PC-3 (cell line): ENCODE data around the gene SESTD1. TPM values are rescaled to one million over a fixed set of nuclear protein-coding genes. Genes with fewer than 3 reads are reported as not detected.
A peak's percentile ranks its signal among the peaks of the same experiment; 100 is the strongest.

ENCODE experiments used
- ATAC-seq: fragments of 200-7000 bp; cut with Tn5 transposase; 2 replicates; pipeline ENCODE4 v1.9.1; 2020; ENCODE audit warnings: mild to moderate bottlenecking, moderate library complexity
- BruUV-seq: library from RNA; stranded (reverse); fragments of 400-500 nt; replicated peaks from 2 replicates; lab custom pipeline; 2021; lab: Mats Ljungman, UMichigan
- CTCF ChIA-PET: fragments of 300-600 bp; sonication (Branson Sonifier 250); formaldehyde crosslinking; loops from one replicate; lab custom pipeline; 2022; ENCODE audit warnings: antibody characterized with exemption; lab: Charles Lee
- POLR2A ChIA-PET: fragments of 300-600 bp; sonication (Branson Sonifier 250); formaldehyde crosslinking; loops from one replicate; lab custom pipeline; 2022; ENCODE audit warnings: antibody characterized with exemption; ENCODE audit not compliant: unreplicated experiment; lab: Charles Lee
- DNase-seq: peaks from one replicate; pipeline ENCODE4 v3.0.0-alpha.2; 2015
- H2AFZ ChIP-seq: fragments of 300-600 bp; sonication (generic); 2 replicates; pipeline ENCODE4 v1.6.0; 2016; ENCODE audit warnings: antibody characterized with exemption, low read length
- H3F3A ChIP-seq: fragments of 300-600 bp; sonication (generic); one replicate; pipeline ENCODE4 v1.6.0; 2017; ENCODE audit warnings: antibody characterized with exemption, low read length, control low read depth, mild to moderate bottlenecking; ENCODE audit not compliant: unreplicated experiment
- H3K27ac ChIP-seq: fragments of 300-600 bp; sonication (generic); 2 replicates; pipeline ENCODE4 v1.5.1; 2016; ENCODE audit warnings: mild to moderate bottlenecking, low read length
- H3K27me3 ChIP-seq: fragments of 300-600 bp; sonication (generic); 2 replicates; pipeline ENCODE4 v1.6.1; 2016; ENCODE audit warnings: low read length, mixed read lengths
- H3K36me3 ChIP-seq: fragments of 300-600 bp; sonication (generic); 2 replicates; pipeline ENCODE4 v1.6.1; 2016; ENCODE audit warnings: low read depth, mixed run types, low read length, mixed read lengths
- H3K4me1 ChIP-seq: fragments of 300-600 bp; sonication (generic); 2 replicates; pipeline ENCODE4 v1.5.1; 2016; ENCODE audit warnings: low read length; ENCODE audit not compliant: insufficient read depth
- H3K4me2 ChIP-seq: fragments of 300-600 bp; sonication (generic); 2 replicates; pipeline ENCODE4 v1.6.0; 2016; ENCODE audit warnings: low read length
- H3K4me3 ChIP-seq: fragments of 300-600 bp; sonication (generic); 2 replicates; pipeline ENCODE4 v1.5.1; 2016; ENCODE audit warnings: mild to moderate bottlenecking, low read length, mixed read lengths
- H3K79me2 ChIP-seq: fragments of 300-600 bp; sonication (generic); 2 replicates; pipeline ENCODE4 v1.6.1; 2017; ENCODE audit warnings: low read length, mixed read lengths
- H3K9ac ChIP-seq: fragments of 300-600 bp; sonication (generic); 2 replicates; pipeline ENCODE4 v1.6.0; 2016; ENCODE audit warnings: mild to moderate bottlenecking, low read length
- H3K9me2 ChIP-seq: fragments of 300-600 bp; sonication (generic); replicated peaks from 2 replicates; pipeline ENCODE4 v1.6.1; 2016; ENCODE audit warnings: mixed run types, low read length, mixed read lengths
- H3K9me3 ChIP-seq: fragments of 300-600 bp; sonication (generic); 2 replicates; pipeline ENCODE4 v1.6.1; 2016; ENCODE audit warnings: low read length, mixed read lengths
- H4K20me1 ChIP-seq: fragments of 300-600 bp; sonication (generic); 2 replicates; pipeline ENCODE4 v1.6.1; 2016; ENCODE audit warnings: low read length, mixed read lengths
- CTCF ChIP-seq: fragments of 300-600 bp; sonication (generic); conservative IDR thresholded peaks from 2 replicates; pipeline ENCODE4 v1.5.1; 2017; ENCODE audit warnings: antibody characterized with exemption, low read depth, mild to moderate bottlenecking, low read length
- EZH2 ChIP-seq: fragments of 300-600 bp; sonication (generic); IDR thresholded peaks from one replicate; pipeline ENCODE4 v1.6.1; 2017; ENCODE audit warnings: antibody characterized with exemption, mild to moderate bottlenecking, low read length; ENCODE audit not compliant: unreplicated experiment
- EZH2phosphoT487 ChIP-seq: fragments of 300-600 bp; sonication (generic); IDR thresholded peaks from 2 replicates; pipeline ENCODE4 v1.6.1; 2018; ENCODE audit warnings: mild to moderate bottlenecking, antibody characterized with exemption, low read length, borderline replicate concordance
- intact Hi-C: fragments of 100-400 bp; cut with micrococcal nuclease; formaldehyde crosslinking; loops from 2 replicates; pipeline ENCODE4 v1.9.0; 2023
- total RNA-seq: library from RNA; depleted of rRNA; stranded (reverse); fragments of >200 nt; gene quantifications from 2 replicates; pipeline ENCODE4 v1.2.3, GENCODE V29; 2014

SESTD1 gene
- total RNA-seq, 1 experiment from 2014 or later, result 12.2 TPM

GRCh38 chr2:179272406-179273192 lies 8.0 kb upstream of the SESTD1 start:
- H3F3A ChIP-seq, result peaks cover 6% of the 10 kb centered on the region
- ATAC-seq, result peak; percentile 79
- H4K20me1 ChIP-seq, result no peaks in the 10 kb centered on the region
- H3K9ac ChIP-seq, result peak overlapping the region; percentile 42
- no peaks in the 10 kb centered on the region for H3K9me3 ChIP-seq
- H2AFZ ChIP-seq, result peak overlapping the region; percentile 62
- no peaks in the 10 kb centered on the region for H3K79me2 ChIP-seq
- peak overlapping the region; percentile 89 for H3K27ac ChIP-seq
- H3K27me3 ChIP-seq, result no peaks in the 10 kb centered on the region
- no peaks in the 10 kb centered on the region for H3K9me2 ChIP-seq
- DNase-seq, result peak; percentile 75
- peak overlapping the region; percentile 78 for H3K4me2 ChIP-seq
- CTCF ChIA-PET, result interaction anchor here (0.7 kb wide), 1 partner anchor 149 kb away, joined by 3 read pairs; no protein-coding TSS in a partner anchor
- BruUV-seq, result TSS peak; percentile 67
- POLR2A ChIA-PET, result interaction anchor here (0.6 kb wide), 1 partner anchor 319 kb away, joined by 4 read pairs; no protein-coding TSS in a partner anchor
- TF ChIP-seq EZH2phosphoT487, result no peak
- TF ChIP-seq CTCF, result no peak
- TF ChIP-seq EZH2, result no peak
- peak overlapping the region; percentile 30; the same call in 1 of the 2 replicates for H3K4me3 ChIP-seq
- H3K36me3 ChIP-seq, result no peaks in the 10 kb centered on the region
- intact Hi-C loops, result loop anchor here (2.0 kb wide), 1 partner anchor 60 kb away; no protein-coding TSS in a partner anchor
- peaks cover 60% of the 10 kb centered on the region for H3K4me1 ChIP-seq

GRCh38 chr2:179270689-179271088 lies 6.1 kb upstream of the SESTD1 start:
- no peak overlapping the region for H2AFZ ChIP-seq
- no peaks in the 10 kb centered on the region for H3K36me3 ChIP-seq
- ChIA-PET CTCF (no interaction called here), POLR2A (no interaction called here)
- DNase-seq (no peak), ATAC-seq (no peak)
- H3K4me3 ChIP-seq, result no peak overlapping the region
- no peak overlapping the region for H3K4me2 ChIP-seq
- BruUV-seq, result no TSS peak
- H3K27ac ChIP-seq, result no peak overlapping the region
- no peaks in the 10 kb centered on the region for H3K9me3 ChIP-seq
- no peak overlapping the region for H3K9ac ChIP-seq
- peaks cover 6% of the 10 kb centered on the region for H3F3A ChIP-seq
- H4K20me1 ChIP-seq, result no peaks in the 10 kb centered on the region
- H3K9me2 ChIP-seq, result no peaks in the 10 kb centered on the region
- H3K4me1 ChIP-seq, result peaks cover 60% of the 10 kb centered on the region
- no peaks in the 10 kb centered on the region for H3K27me3 ChIP-seq
- TF ChIP-seq EZH2phosphoT487 (no peak), EZH2 (no peak), CTCF (no peak)
- intact Hi-C loops, result no loop called here
- H3K79me2 ChIP-seq, result no peaks in the 10 kb centered on the region
